HG02678 (cell line): ENCODE data around the gene CTDP1.
"Not testable (repeated sequence)": the region's sequence is repeated elsewhere in the genome, so short reads cannot be mapped to it uniquely, and the experiment has no call there.

ENCODE experiments used
- ATAC-seq: cut with Tn5 transposase; IDR thresholded peaks from one replicate; pipeline ENCODE4 v1.9.1; 2021; ENCODE audit warnings: mild to moderate bottlenecking, moderate library complexity; ENCODE audit not compliant: unreplicated experiment

CTDP1 gene

GRCh38 chr18:79680891-79681339 lies 1.3 kb downstream of the CTDP1 start:
- no peak for ATAC-seq

GRCh38 chr18:79681484-79682387 lies 2.1 kb downstream of the CTDP1 start:
- ATAC-seq: no peak

GRCh38 chr18:79682481-79682880 lies 2.9 kb downstream of the CTDP1 start:
- no peak for ATAC-seq

- ATAC-seq: no peak
Observed at GRCh38 chr18:79682894-79683625, 3.5 kb downstream of the CTDP1 start.

- ATAC-seq: no peak
Observed at GRCh38 chr18:79683626-79684282, 4.2 kb downstream of the CTDP1 start.

GRCh38 chr18:79684283-79684631 lies 4.7 kb downstream of the CTDP1 start:
- no peak for ATAC-seq

GRCh38 chr18:79684787-79685186 lies 5.2 kb downstream of the CTDP1 start:
- no peak for ATAC-seq

- no peak for ATAC-seq
Observed at GRCh38 chr18:79685281-79685680, 5.7 kb downstream of the CTDP1 start.

GRCh38 chr18:79685971-79686370 lies 6.4 kb downstream of the CTDP1 start:
- ATAC-seq: no peak

- ATAC-seq: no peak
Observed at GRCh38 chr18:79687806-79688205, 8.2 kb downstream of the CTDP1 start.

GRCh38 chr18:79690071-79690470 lies 10.5 kb downstream of the CTDP1 start:
- no peak for ATAC-seq

- no peak for ATAC-seq
Observed at GRCh38 chr18:79690586-79691482, 11.2 kb downstream of the CTDP1 start.

- no peak for ATAC-seq
Observed at GRCh38 chr18:79692056-79692455, 12.5 kb downstream of the CTDP1 start.

- no peak for ATAC-seq
Observed at GRCh38 chr18:79692886-79693285, 13.3 kb downstream of the CTDP1 start.

GRCh38 chr18:79693561-79694205 lies 14.1 kb downstream of the CTDP1 start:
- ATAC-seq: no peak

GRCh38 chr18:79694206-79694894 lies 14.7 kb downstream of the CTDP1 start:
- not testable (repeated sequence) for ATAC-seq

GRCh38 chr18:79694895-79695213 lies 15.3 kb downstream of the CTDP1 start:
- ATAC-seq: no peak

GRCh38 chr18:79695269-79695668 lies 15.7 kb downstream of the CTDP1 start:
- no peak for ATAC-seq
